Thymus (tissue), 11 donors: ENCODE results near the gene DIP2C. TPM values are rescaled to one million over a fixed set of nuclear protein-coding genes. Genes with fewer than 3 reads are reported as not detected.
"Not testable (repeated sequence)": the region's sequence is repeated elsewhere in the genome, so short reads cannot be mapped to it uniquely, and the experiment has no call there.

Experiments used
- DNase-seq, 9 donors: peaks; one replicate each; pipeline ENCODE4 v3.0.0-alpha.2; 2013; ENCODE audit warnings: low spot score in 9 of 9, low read depth in 6 of 9, missing footprints in 1 of 9
- H3K27ac ChIP-seq, 2 donors: one replicate each; pipeline ENCODE4 v1.5.1; 2013; ENCODE audit warnings: control low read depth in 1 of 2, low read depth in 1 of 2, low read length in 1 of 2, mild to moderate bottlenecking in 1 of 2, moderate library complexity in 1 of 2
- H3K27me3 ChIP-seq, 2 donors: one replicate each; pipeline ENCODE4 v1.5.1; 2013; ENCODE audit warnings: low read length in 1 of 2; ENCODE audit not compliant: control insufficient read depth in 2 of 2, insufficient read depth in 1 of 2
- H3K36me3 ChIP-seq, 2 donors: one replicate each; pipeline ENCODE4 v1.5.1; 2013; ENCODE audit warnings: low read length in 1 of 2, mild to moderate bottlenecking in 1 of 2, moderate library complexity in 1 of 2; ENCODE audit not compliant: control insufficient read depth in 2 of 2, insufficient read depth in 2 of 2
- H3K4me1 ChIP-seq, 2 donors: one replicate each; pipeline ENCODE4 v1.5.1; 2013; ENCODE audit warnings: low read length in 2 of 2; ENCODE audit not compliant: control insufficient read depth in 2 of 2, insufficient read depth in 2 of 2
- H3K4me3 ChIP-seq, 2 donors: one replicate each; pipeline ENCODE4 v1.5.1; 2013; ENCODE audit warnings: low read length in 2 of 2, control low read depth in 1 of 2, mild to moderate bottlenecking in 1 of 2
- H3K9me3 ChIP-seq, 2 donors: one replicate each; pipeline ENCODE4 v1.5.1; 2013; ENCODE audit warnings: low read length in 1 of 2, mild to moderate bottlenecking in 1 of 2; ENCODE audit not compliant: control insufficient read depth in 2 of 2, insufficient read depth in 1 of 2
- WGBS: extraction: QIAGEN DNeasy Blood & Tissue Kit; methylation state at CpG from one replicate; pipeline ENCODE4 v1.1.7; 2013; 5-methylcytosine and 5-hydroxymethylcytosine counted together
- polyA plus RNA-seq: library from polyadenylated mRNA; stranded (reverse); fragments of 200-250 nt; gene quantifications from one replicate; pipeline ENCODE4 v1.2.3, GENCODE V29; 2013
- total RNA-seq: library from RNA; stranded (reverse); fragments of 120-200 nt; gene quantifications from one replicate; pipeline ENCODE4 v1.2.4, GENCODE V29; 2013
- donor health status: healthy.

Gene DIP2C
- total and polyA plus RNA-seq, 2 donors: 2.2 to 3.4 TPM

- H3K4me1 ChIP-seq: peaks cover 0 to 6% of the 10 kb centered on the region in 2 donors
- 73% methylated on average over 3 of the region's 3 CpGs for WGBS
These were observed 418.3 kb downstream of the DIP2C start for GRCh38 chr10:271201-271600.

GRCh38 chr10:269440-270074 lies 419.9 kb downstream of the DIP2C start:
- Histone ChIP-seq H3K9me3 (no peaks in the 10 kb centered on the region), H3K27me3 (peaks cover 0 to 2% of the 10 kb centered on the region in 2 donors), H3K4me1 (peaks cover 0 to 6% of the 10 kb centered on the region in 2 donors), H3K27ac (no peak overlapping the region), H3K4me3 (no peak overlapping the region), H3K36me3 (no peaks in the 10 kb centered on the region)
- DNase-seq: no peak
- WGBS: 82% methylated on average over 10 of the region's 10 CpGs

More at GRCh38 chr10:271201-271600, 418.3 kb downstream of the DIP2C start:
- no peaks in the 10 kb centered on the region for H3K36me3 ChIP-seq
- peaks cover 0 to 2% of the 10 kb centered on the region in 2 donors for H3K27me3 ChIP-seq
- H3K4me3 ChIP-seq: no peak overlapping the region
- H3K27ac ChIP-seq: no peak overlapping the region
- no peak for DNase-seq
- H3K9me3 ChIP-seq: no peaks in the 10 kb centered on the region

- H3K4me1 ChIP-seq: peaks cover 0 to 6% of the 10 kb centered on the region in 2 donors
- 96% methylated on average over 11 of the region's 11 CpGs for WGBS
- H3K4me3 ChIP-seq: no peak overlapping the region
These were observed 421.8 kb downstream of the DIP2C start for GRCh38 chr10:267705-268104.

GRCh38 chr10:266974-267425 lies 422.5 kb downstream of the DIP2C start:
- peaks cover 0 to 6% of the 10 kb centered on the region in 2 donors for H3K4me1 ChIP-seq
- no peak overlapping the region for H3K27ac ChIP-seq
- WGBS: 86% methylated on average over 8 of the region's 8 CpGs
- DNase-seq: no peak
- H3K27me3 ChIP-seq: no peaks in the 10 kb centered on the region
- no peaks in the 10 kb centered on the region for H3K9me3 ChIP-seq
- no peak overlapping the region for H3K4me3 ChIP-seq
- no peaks in the 10 kb centered on the region for H3K36me3 ChIP-seq

More at GRCh38 chr10:267705-268104, 421.8 kb downstream of the DIP2C start:
- H3K36me3 ChIP-seq: no peaks in the 10 kb centered on the region
- H3K27me3 ChIP-seq: no peaks in the 10 kb centered on the region
- no peak for DNase-seq
- H3K27ac ChIP-seq: no peak overlapping the region
- no peaks in the 10 kb centered on the region for H3K9me3 ChIP-seq

- not testable (repeated sequence) for H3K27ac ChIP-seq, H3K4me3 ChIP-seq, H3K27me3 ChIP-seq, H3K4me1 ChIP-seq, H3K9me3 ChIP-seq, DNase-seq, H3K36me3 ChIP-seq
- WGBS: 72% methylated on average over 5 of the region's 5 CpGs
These were observed 423.5 kb downstream of the DIP2C start for GRCh38 chr10:265816-266588.

- not testable (repeated sequence) for DNase-seq, H3K27me3 ChIP-seq, H3K4me3 ChIP-seq, H3K4me1 ChIP-seq, H3K36me3 ChIP-seq, H3K27ac ChIP-seq, H3K9me3 ChIP-seq
- 98% methylated on average over 6 of the region's 6 CpGs for WGBS
These were observed 424.4 kb downstream of the DIP2C start for GRCh38 chr10:265074-265440.

- H3K9me3 ChIP-seq, H3K27me3 ChIP-seq, H3K27ac ChIP-seq, H3K4me3 ChIP-seq, DNase-seq, H3K36me3 ChIP-seq, H3K4me1 ChIP-seq: not testable (repeated sequence)
- 89% methylated on average over 11 of the region's 11 CpGs for WGBS
These were observed 425.1 kb downstream of the DIP2C start for GRCh38 chr10:264160-265073.

GRCh38 chr10:260819-261429 lies 428.5 kb downstream of the DIP2C start:
- DNase-seq: no peak
- H3K36me3 ChIP-seq: no peaks in the 10 kb centered on the region
- WGBS: 74% methylated on average over 15 of the region's 15 CpGs
- no peaks in the 10 kb centered on the region for H3K4me1 ChIP-seq
- H3K27ac ChIP-seq: no peak overlapping the region
- no peaks in the 10 kb centered on the region for H3K9me3 ChIP-seq
- H3K4me3 ChIP-seq: no peak overlapping the region
- no peaks in the 10 kb centered on the region for H3K27me3 ChIP-seq
